ENCODE data around the gene ATP8A2.

- TF ChIP-seq CTCF (IDR thresholded peaks at IDR 0.05) (no peak), ZFX (IDR thresholded peaks at IDR 0.05; ENCODE audit: borderline replicate concordance) (no peak)
Observed at GRCh38 chr13:25806264-25806974, 434.6 kb downstream of the ATP8A2 start.

Data from 22Rv1 (cell line).